ENCODE measurements around the gene NPAS1. TPM values are rescaled to one million over a fixed set of nuclear protein-coding genes. Genes with fewer than 3 reads are reported as not detected.
"Not testable (repeated sequence)": the region's sequence is repeated elsewhere in the genome, so short reads cannot be mapped to it uniquely, and the experiment has no call there.

The NPAS1 gene
- total and polyA plus RNA-seq, 4 donors: 0.31 to 1.2 (median 0.70) TPM

DNA sequence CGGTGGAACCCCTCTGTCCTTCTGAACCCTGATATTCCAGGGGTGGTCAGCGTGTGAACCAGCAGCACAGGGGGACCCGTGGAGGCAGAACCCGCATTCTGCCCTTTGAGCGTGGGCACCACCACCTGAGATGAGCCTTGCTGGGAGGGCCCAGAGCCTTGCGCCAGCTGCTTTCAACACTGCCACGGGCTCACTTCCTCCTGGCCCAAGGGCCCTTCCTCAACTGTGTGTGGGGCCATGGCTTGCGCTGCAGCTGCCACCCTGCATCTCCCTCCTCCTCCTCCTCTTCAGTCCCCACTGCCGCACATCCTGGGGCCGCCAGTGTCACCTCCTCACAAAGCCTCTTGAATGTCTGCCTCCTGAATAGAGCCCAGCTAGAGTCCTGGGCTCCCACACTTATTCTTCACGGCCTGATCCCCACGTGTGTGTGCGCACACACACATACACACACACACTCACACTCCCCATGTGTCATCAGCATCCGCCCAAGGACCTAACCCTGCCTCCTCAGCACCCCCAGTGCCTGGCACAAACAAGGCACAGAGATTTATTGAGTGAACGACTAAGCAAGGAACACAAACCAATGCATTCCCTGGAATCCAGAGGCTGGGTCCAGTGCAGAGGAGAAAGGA is 55.7 kb downstream of the NPAS1 start:
- TF ChIP-seq, protein P1, sequence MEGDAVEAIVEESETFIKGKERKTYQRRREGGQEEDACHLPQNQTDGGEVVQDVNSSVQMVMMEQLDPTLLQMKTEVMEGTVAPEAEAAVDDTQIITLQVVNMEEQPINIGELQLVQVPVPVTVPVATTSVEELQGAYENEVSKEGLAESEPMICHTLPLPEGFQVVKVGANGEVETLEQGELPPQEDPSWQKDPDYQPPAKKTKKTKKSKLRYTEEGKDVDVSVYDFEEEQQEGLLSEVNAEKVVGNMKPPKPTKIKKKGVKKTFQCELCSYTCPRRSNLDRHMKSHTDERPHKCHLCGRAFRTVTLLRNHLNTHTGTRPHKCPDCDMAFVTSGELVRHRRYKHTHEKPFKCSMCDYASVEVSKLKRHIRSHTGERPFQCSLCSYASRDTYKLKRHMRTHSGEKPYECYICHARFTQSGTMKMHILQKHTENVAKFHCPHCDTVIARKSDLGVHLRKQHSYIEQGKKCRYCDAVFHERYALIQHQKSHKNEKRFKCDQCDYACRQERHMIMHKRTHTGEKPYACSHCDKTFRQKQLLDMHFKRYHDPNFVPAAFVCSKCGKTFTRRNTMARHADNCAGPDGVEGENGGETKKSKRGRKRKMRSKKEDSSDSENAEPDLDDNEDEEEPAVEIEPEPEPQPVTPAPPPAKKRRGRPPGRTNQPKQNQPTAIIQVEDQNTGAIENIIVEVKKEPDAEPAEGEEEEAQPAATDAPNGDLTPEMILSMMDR (IDR thresholded peaks at IDR 0.05; ENCODE audit: control extremely low read depth, extremely low read depth): no peak
- H3K36me3 ChIP-seq (ENCODE audit: control insufficient read depth in 4 of 4, insufficient read depth in 4 of 4, low read length in 4 of 4): peaks cover 7 to 40% (median 27%) of the 10 kb centered on the region in 4 donors
- H3K27ac ChIP-seq (ENCODE audit: low read depth in 1 of 2, low read length in 1 of 2): no peak overlapping the region
- no peaks in the 10 kb centered on the region for H3K9me3 ChIP-seq (ENCODE audit: control insufficient read depth in 4 of 4, insufficient read depth in 3 of 4, low read length in 3 of 4)
- no peak overlapping the region for H3K9ac ChIP-seq (ENCODE audit: insufficient read depth in 1 of 2, low read length in 2 of 2)
- no peaks in the 10 kb centered on the region for H3K27me3 ChIP-seq (ENCODE audit: control insufficient read depth in 3 of 3, insufficient read depth in 3 of 3, low read length in 2 of 3)
- ATAC-seq (ENCODE audit: insufficient read depth, low FRiP score) (no peak), DNase-seq (peak in 1 of 3 donors; percentile 46)
- WGBS, 2 donors: 41 to 72% methylated on average over 15 of the region's 15 CpGs
- H3K4me3 ChIP-seq: no peak overlapping the region
- peaks cover 0 to 22% (median 11%) of the 10 kb centered on the region in 5 donors for H3K4me1 ChIP-seq (ENCODE audit: control insufficient read depth in 5 of 5, insufficient read depth in 5 of 5, low read length in 5 of 5)

DNA sequence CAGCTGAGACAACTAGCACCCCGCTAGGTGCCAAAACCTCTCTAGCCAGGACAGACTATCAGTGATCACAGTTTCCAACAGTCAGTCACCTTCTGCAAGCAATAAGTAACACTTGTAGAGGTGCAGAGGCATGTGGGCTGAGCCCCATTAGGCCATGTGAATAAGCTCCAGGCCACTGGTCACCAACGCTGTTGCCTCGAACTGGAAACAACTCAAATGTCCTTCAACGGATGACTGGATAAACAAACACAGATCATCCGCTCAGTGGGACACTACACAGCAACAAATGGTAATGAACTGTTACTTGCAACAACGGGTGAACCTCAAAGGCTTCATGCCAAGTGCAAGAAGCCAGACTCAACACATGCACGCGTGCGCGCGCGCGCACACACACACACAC is 56.3 kb downstream of the NPAS1 start:
- peak; percentile 84 to 96 (median 90) for DNase-seq
- Histone ChIP-seq H3K36me3 (ENCODE audit: control insufficient read depth in 4 of 4, insufficient read depth in 4 of 4, low read length in 4 of 4) (peaks cover 9 to 34% (median 27%) of the 10 kb centered on the region in 4 donors), H3K27me3 (ENCODE audit: control insufficient read depth in 3 of 3, insufficient read depth in 3 of 3, low read length in 2 of 3) (no peaks in the 10 kb centered on the region), H3K27ac (ENCODE audit: low read depth in 1 of 2, low read length in 1 of 2) (no peak overlapping the region), H3K4me3 (no peak overlapping the region), H3K9me3 (ENCODE audit: control insufficient read depth in 4 of 4, insufficient read depth in 3 of 4, low read length in 3 of 4) (no peaks in the 10 kb centered on the region), H3K4me1 (ENCODE audit: control insufficient read depth in 5 of 5, insufficient read depth in 5 of 5, low read length in 5 of 5) (peaks cover 0 to 22% (median 11%) of the 10 kb centered on the region in 5 donors), H3K9ac (ENCODE audit: insufficient read depth in 1 of 2, low read length in 2 of 2) (no peak overlapping the region)
- TF ChIP-seq, protein P1 (IDR thresholded peaks at IDR 0.05; ENCODE audit: control extremely low read depth, extremely low read depth): no peak
- no peak for ATAC-seq (ENCODE audit: insufficient read depth, low FRiP score)
- 73 to 76% methylated on average over 13 of the region's 13 CpGs for WGBS, 2 donors

DNA sequence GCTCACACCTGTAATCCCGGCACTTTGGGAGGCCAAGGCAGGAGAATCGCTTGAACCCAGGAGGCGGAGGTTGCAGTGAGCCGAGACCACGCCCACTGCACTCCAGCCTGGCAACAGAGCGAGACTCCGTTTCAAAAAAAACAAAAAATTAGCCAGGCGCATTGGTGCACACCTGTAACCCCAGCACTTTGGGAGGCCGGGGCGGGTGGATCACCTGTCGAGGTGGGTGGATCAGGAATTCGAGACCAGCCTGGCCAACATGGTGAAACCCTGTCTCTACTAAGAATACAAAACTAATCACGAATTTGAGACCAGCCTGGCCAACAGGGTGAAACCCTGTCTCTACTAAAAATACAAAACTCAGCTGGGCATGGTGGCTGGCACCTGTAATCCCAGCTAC is 58.7 kb downstream of the NPAS1 start:
- H3K9me3 ChIP-seq (ENCODE audit: control insufficient read depth in 4 of 4, insufficient read depth in 3 of 4, low read length in 3 of 4); DNase-seq; H3K27me3 ChIP-seq (ENCODE audit: control insufficient read depth in 3 of 3, insufficient read depth in 3 of 3, low read length in 2 of 3); ATAC-seq (ENCODE audit: insufficient read depth, low FRiP score); H3K27ac ChIP-seq (ENCODE audit: low read depth in 1 of 2, low read length in 1 of 2); H3K4me3 ChIP-seq; H3K9ac ChIP-seq (ENCODE audit: insufficient read depth in 1 of 2, low read length in 2 of 2): not testable (repeated sequence)
- 95 to 97% methylated on average over 13 of the region's 13 CpGs for WGBS, 2 donors
- H3K36me3 ChIP-seq (ENCODE audit: control insufficient read depth in 4 of 4, insufficient read depth in 4 of 4, low read length in 4 of 4): peaks cover 23 to 35% (median 33%) of the 10 kb centered on the region in 4 donors
- H3K4me1 ChIP-seq (ENCODE audit: control insufficient read depth in 5 of 5, insufficient read depth in 5 of 5, low read length in 5 of 5): peaks cover 0 to 22% (median 11%) of the 10 kb centered on the region in 5 donors

DNA sequence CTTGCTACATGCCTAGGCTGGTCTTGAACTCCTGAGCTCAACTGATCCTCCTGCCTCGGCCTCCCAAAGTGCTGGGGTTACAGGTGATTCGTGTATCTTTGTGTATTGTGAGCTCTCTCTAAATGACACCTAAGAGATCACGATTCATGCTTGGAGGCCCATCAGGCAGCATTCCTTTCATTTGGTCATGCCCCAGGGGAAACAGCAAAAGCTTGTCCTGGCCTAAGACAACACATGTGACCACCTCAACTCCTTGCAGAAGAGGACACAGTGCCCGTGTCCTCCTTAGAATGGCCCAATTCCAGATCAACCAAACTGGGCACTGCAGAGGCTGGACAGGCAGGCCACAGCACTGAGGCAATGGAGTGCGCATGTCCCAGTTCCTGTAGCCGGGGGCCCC is 61.5 kb downstream of the NPAS1 start:
- no peaks in the 10 kb centered on the region for H3K9me3 ChIP-seq (ENCODE audit: control insufficient read depth in 4 of 4, insufficient read depth in 3 of 4, low read length in 3 of 4)
- no peak overlapping the region for H3K27ac ChIP-seq (ENCODE audit: low read depth in 1 of 2, low read length in 1 of 2)
- WGBS, 2 donors: 90 to 91% methylated on average over 6 of the region's 6 CpGs
- no peak overlapping the region for H3K4me3 ChIP-seq
- no peak for DNase-seq
- H3K9ac ChIP-seq (ENCODE audit: insufficient read depth in 1 of 2, low read length in 2 of 2): no peak overlapping the region
- H3K27me3 ChIP-seq (ENCODE audit: control insufficient read depth in 3 of 3, insufficient read depth in 3 of 3, low read length in 2 of 3): no peaks in the 10 kb centered on the region
- peaks cover 0 to 5% (median 3%) of the 10 kb centered on the region in 5 donors for H3K4me1 ChIP-seq (ENCODE audit: control insufficient read depth in 5 of 5, insufficient read depth in 5 of 5, low read length in 5 of 5)
- peaks cover 38 to 46% (median 43%) of the 10 kb centered on the region in 4 donors for H3K36me3 ChIP-seq (ENCODE audit: control insufficient read depth in 4 of 4, insufficient read depth in 4 of 4, low read length in 4 of 4)
- no peak for ATAC-seq (ENCODE audit: insufficient read depth, low FRiP score)
- TF ChIP-seq, protein P1 (IDR thresholded peaks at IDR 0.05; ENCODE audit: control extremely low read depth, extremely low read depth): no peak

All from lung (tissue), 12 donors.